ENCODE measurements around the gene SUN2.

- peak; percentile 66 for TF ChIP-seq CTCF (conservative IDR thresholded peaks at IDR 0.05; ENCODE audit: low read depth, low read length)
- TF ChIP-seq CEBPB (IDR thresholded peaks at IDR 0.05; ENCODE audit: low read depth, low read length), result no peak
- peak; percentile 27; the same call in 1 of the 2 replicates for TF ChIP-seq SMC3 (IDR thresholded peaks at IDR 0.05; ENCODE audit: low read depth, low read length)
- TF ChIP-seq MAFK (IDR thresholded peaks at IDR 0.05; ENCODE audit: low read depth, low read length), result no peak
- TF ChIP-seq POLR2A (IDR thresholded peaks at IDR 0.05; ENCODE audit: low read depth, low read length), result no peak
- TF ChIP-seq ELK1 (IDR thresholded peaks at IDR 0.05; ENCODE audit: borderline replicate concordance, low read depth, low read length), result no peak
- TF ChIP-seq BHLHE40 (IDR thresholded peaks at IDR 0.05; ENCODE audit: low read depth, low read length), result no peak
- no peak for TF ChIP-seq USF2 (IDR thresholded peaks at IDR 0.05; ENCODE audit: low read depth, low read length)
- TF ChIP-seq RAD21 (IDR thresholded peaks at IDR 0.05; ENCODE audit: low read length), result peak; percentile 46
- TF ChIP-seq FOS (IDR thresholded peaks at IDR 0.05; ENCODE audit: low read depth, low read length), result no peak
- peak; percentile 52 for TF ChIP-seq RCOR1 (IDR thresholded peaks at IDR 0.05; ENCODE audit: insufficient replicate concordance, low read length)
- TF ChIP-seq NFE2L2 (IDR thresholded peaks at IDR 0.05; ENCODE audit: low read depth, low read length), result no peak
- no peak for TF ChIP-seq RFX5 (IDR thresholded peaks at IDR 0.05; ENCODE audit: low read depth, low read length)
Measured at GRCh38 chr22:38766076-38766777, 10.4 kb upstream of the SUN2 start.
